HG03558 (cell line): ENCODE data around the gene ARPP21.
"Not testable (repeated sequence)": the region's sequence is repeated elsewhere in the genome, so short reads cannot be mapped to it uniquely, and the experiment has no call there.

Source experiments
- ATAC-seq: cut with Tn5 transposase; IDR thresholded peaks from one replicate; pipeline ENCODE4 v1.9.1; 2021; ENCODE audit warnings: moderate number of reproducible peaks; ENCODE audit not compliant: unreplicated experiment; ENCODE audit errors: extremely low read depth

The ARPP21 gene

DNA sequence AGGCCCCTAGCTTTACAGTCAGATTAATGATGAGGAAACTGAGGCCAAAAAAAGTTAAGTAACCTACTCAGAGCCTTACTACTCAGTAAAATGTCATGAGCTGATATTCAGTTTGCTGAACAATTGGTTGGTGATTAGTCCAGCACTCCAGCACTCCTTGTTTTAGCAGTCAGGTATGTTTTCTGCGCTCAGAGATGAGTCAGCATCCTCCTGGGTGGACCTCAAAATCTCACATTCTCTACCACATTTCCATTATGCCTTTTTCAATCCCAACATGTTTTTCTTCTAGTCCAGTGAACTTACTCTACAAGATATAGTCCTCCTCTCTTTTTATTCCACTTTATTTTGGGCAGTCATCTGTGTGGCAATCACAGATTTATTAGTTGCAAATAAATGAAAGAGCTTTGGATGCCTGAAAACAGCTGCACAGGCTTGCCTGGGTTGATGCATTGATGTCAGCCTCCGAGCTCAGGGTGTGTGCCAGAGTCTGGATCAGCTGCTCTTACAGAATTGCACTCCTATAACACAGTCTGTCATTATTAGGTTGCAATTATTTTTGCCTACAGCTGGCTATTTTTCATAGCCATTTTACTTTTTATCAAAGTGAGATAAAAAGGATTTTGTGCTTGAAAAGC is 133.2 kb downstream of the ARPP21 start:
- ATAC-seq = no peak

DNA sequence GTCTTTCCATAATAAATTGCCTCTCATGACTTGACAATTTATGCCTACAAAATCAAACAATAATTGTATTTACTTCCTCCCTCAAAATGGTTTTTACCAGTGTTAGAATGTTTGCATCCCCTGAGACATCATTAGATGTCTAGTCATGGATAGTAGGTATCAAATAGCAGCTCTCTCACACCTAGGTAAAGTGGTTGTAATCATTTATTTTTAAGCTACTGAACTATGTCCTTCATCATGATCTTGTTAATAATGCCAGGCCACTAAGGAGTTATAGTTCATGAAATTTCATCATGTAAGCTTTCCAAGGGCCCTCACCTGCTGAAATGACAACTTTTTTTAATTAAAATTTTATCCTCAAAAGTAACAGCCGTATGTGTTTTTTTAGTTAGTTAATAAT is 134.1 kb downstream of the ARPP21 start:
- ATAC-seq = no peak

DNA sequence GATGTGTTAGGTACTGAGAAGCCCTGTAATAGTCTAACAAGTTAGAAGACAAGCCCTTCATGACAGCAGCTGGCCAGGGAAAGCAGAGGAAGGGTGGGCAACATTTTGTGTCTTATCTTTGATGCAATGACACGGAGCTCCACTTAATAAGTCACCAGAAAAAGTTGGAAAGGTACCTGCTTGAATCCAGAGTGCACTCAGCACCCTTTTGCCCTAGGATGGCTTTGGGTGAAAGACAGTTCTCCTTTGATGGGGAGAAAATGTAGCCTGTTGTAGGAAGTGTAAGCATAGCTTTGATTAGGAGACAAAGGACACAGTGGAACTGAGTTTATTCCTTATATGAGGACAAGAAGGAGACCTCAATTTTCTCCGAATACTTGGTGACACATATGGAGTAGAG is 137.0 kb downstream of the ARPP21 start:
- ATAC-seq = no peak

DNA sequence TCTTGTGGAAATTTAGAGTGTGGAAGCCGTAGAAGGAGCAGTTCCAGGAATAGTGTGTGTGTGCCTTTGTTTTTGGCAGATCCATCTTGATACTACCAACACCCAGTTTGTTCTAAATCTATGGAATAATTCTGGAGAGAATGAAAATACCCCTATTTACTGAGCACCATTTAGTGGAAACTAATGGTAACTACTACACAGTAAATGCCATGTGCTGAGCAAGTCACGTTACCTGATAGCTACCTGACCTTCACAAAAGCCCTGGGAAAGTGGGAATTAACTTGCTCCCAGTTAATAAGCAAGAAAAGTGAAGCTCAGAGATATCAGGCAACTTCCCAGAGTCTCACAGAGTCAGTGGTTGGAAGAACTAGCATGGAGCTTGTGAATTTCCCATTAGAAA is 137.7 kb downstream of the ARPP21 start:
- no peak for ATAC-seq

DNA sequence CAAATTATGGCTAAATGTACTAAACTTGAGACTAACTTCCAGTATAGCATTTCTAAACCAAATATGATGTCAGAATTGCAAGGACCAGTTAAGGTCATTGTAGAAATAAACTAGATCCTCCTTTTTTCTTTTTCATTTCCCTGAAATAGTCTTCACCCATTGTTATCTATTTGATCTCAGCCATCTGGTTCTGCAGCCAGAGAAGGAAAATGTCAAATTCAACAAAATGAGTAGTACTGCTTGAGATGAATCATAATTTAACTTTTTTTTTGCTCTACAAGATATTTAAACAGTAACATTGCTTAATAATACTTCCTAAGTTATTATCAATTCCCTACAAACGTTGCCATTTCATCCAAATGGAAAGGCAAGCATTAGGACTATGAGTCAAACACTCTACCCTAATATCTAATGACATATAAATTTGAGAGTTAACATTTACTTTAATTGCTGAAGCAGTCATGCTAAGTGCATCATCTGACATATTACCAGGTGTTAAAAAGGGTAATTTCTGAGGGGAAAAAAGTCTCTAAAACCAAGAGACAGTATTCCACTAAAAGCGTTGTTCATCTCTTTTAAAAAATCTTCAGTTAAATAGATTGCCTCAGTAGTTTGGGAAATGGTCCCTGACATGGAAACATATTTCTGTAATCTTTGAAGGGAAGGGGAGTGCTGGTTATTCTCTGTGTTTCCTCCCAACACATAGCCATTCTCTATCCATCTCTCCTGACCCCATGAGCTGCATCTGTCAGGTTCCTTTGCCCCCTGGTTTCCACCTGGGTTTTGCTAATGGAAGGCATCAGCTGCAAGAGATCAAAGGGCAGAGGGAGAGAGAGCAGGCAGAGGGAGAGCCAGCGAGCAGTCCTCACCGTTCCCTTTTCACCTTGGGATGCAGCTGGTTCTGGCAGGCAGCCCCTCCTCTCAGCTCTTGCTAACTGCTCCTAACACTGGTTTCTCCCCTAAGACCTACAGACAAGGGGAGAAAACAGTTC is 138.5 kb downstream of the ARPP21 start:
- ATAC-seq = no peak

DNA sequence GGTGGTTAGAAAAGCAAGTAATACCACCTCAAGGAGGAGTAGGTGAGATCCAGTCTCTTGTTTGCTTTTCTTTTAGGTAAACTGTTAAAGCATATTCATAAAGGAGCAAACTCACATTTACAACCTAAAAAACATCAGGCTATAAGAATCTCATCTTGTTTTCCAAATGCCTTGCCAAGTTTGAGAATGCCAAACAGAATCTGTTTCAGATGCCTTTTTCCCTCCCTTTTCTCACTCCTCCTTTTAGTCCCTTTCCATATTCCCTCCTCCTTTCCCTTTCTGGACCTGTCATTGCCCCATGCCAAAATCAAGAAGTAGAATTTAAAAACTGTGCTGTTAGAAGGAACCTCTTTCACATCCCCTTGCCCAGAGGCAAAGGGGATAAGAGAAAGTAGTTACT is 140.3 kb downstream of the ARPP21 start:
- ATAC-seq = no peak

DNA sequence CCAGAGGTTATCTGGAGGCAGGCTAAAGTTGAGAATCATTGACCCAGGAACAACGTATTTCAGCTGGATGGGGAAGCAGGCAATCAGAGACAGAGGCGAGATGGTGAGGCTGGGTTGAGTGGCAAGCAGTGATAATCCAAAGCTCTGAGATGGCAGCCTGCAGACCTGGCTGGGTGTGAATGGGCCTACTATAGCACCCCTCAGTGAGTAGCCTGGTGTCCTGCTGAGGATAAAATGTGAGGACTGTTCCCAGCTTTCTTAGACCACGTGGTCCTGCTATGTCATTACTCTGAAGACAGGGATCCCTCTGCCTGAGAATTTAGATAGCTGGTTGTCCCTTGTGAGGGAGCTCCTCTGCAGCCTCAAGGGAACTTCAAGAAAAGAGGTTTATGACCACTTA is 141.5 kb downstream of the ARPP21 start:
- ATAC-seq = no peak

DNA sequence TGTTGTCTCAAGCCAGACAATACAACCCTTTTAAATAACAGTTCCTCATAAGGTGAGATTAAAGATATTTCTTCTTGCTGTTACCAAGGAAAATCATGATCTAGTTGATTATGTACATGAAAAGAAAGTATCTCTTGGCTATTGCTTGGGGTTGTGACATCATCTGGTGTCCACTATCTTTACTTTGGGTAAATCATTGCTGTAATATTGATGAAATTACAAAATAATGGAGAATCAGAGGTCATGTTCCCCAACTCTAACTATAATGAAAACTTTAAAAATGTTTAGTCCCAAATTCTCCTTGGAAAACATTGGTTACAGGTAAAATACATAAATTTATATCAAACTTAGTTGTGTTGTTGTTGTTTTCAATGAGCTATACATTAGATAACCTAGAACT is 142.2 kb downstream of the ARPP21 start:
- no peak for ATAC-seq

DNA sequence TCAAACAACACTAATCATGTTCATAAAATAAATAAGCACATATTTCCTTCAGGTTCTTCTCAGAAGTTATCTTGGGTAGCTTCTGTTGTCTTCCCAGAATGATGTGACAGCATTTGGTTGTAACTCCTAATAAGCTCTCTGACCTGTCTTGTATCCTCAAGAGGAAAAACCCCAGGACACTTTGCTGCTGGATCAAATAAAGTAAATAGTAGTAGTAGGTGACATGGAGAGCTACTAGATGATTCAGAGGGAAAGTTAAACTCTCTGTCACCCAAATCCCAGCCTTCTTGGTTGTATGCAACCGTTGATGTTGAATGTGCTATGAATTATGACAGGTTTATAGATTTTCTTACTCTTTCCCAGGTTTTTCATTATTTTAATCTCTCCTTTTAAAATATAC is 143.0 kb downstream of the ARPP21 start:
- no peak for ATAC-seq

DNA sequence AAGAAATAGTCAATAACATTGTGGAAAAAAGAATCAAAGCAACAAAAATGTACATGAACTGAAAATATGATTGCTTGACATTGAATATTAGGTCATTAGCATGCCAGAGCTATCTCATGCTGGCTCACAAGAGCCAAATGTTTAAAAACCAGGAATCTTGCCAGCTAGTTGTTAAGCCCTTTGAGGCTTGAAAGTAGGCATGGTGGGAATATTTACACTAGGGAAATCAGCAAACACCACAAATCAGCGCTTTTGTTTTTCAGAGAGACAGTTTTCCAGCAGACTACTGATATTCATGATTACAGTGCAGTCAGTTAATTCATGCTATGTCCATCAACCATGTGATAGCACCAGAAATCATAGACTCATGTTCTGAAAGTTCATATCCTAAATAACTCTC is 144.8 kb downstream of the ARPP21 start:
- ATAC-seq = no peak

DNA sequence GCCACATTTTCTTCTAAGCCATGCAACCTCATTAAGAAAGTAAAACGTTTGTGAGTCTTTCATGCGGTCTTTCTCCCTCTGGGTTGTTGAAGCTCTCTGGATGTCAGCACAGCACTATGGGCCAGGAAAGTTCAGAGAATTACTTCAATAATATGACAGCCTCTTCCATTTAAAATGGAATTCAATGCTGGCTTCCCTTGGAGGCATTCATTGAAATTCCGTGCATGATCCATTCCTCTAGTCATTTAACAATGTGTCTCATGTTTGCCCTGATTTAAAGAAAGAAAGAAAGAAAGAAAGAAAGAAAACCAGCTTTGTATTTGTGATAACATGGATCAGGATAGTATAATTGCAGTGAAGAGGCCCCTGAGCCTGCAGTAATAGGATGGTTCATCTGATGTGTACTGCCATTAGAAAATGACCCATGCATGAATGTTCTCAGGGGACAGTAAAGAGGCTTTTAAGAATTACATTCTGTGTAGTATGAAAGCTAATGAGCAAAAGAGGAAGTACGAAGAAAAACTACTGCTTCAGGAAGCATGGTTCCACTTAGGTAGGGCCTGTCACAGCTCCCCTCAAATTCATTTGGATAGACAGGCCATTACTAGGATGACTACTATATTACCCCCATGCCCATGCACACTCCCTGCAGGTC is 146.0 kb downstream of the ARPP21 start:
- no peak for ATAC-seq

DNA sequence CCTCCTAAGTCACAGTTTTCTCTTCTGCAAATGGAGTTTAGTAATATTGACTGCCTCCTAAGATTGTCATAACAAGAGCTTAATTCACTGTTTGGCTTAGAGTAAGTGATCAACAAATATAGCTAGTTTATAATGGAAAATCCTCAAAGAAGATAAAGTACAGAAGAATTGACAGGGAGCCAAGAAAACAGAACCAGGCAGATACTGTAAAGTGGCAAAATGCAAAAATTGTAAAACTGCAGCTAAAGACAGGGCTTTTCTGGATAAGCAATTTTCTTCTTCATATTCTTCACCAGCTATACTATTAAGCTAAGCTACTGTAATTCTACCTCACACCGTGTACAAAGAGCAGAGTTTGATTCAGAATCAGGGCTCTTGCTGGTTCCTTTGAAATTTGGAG is 148.6 kb downstream of the ARPP21 start:
- ATAC-seq = no peak

DNA sequence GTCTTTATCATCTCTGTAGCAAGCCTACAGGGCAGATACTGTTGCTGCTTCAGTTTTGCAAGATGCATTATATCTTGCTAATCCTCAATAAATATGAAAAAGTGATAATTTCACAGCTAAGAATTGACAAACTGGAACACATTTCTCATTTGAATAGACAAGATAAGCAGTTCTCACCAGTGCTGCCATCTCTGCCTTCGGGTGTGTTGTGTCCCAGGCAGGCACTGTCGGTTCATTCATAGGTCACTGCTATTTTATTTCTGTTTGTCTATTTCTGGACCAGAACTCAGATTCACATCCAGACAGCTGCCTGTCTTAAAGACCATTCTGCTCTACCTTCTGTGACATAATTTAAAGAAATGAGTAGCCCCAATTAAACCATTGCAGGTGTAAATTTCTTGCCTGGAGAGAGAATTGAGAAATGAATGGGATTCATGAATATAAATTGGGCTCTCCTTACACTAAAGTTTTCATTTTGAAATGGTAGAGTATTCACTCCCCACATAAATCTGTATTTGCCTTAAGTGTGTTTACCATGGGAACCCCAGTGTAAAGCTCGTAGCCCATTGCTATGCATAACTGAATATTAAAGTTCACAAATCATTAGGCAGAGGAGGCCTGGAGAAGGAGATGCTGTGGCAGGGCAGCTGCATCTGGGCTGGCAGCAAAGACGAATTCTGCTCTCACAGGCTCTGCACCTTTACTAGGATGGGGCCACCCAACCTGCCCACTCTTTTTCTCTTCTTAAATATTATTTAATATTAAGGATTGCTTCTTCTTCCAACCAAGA is 149.9 kb downstream of the ARPP21 start:
- ATAC-seq = no peak

DNA sequence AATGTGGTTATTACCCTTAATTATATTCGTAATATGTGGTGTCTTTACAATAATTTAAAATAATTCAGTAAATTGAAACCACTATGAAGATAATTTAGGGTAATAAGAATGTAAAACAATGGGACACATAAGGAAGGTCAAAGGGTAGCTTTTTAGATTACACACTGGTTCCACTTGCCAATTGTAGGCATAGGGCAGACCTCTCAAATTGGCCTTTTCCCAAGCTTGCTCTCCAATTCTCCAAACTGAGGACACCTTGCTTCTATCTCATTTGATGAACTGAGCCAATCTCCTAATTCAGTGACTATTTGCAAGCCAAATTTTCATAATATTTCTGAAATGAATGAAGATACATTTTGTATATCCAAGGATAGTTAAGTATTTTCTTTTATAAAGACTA is 151.4 kb downstream of the ARPP21 start:
- no peak for ATAC-seq

DNA sequence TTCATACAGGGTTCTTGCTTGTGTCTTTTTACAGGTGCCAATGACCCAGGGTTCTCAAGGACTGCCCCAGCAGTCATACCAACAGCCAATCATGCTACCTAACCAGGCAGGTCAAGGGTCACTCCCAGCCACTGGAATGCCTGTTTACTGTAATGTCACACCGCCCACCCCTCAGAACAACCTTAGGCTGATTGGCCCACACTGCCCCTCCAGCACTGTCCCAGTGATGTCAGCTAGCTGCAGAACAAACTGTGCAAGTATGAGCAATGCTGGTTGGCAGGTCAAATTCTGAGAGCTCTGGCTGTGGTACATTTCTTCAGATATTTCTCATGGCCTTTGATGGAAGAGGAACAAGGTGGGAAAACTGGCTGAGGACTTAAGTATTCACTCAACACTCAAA is 154.3 kb downstream of the ARPP21 start:
- ATAC-seq = no peak

DNA sequence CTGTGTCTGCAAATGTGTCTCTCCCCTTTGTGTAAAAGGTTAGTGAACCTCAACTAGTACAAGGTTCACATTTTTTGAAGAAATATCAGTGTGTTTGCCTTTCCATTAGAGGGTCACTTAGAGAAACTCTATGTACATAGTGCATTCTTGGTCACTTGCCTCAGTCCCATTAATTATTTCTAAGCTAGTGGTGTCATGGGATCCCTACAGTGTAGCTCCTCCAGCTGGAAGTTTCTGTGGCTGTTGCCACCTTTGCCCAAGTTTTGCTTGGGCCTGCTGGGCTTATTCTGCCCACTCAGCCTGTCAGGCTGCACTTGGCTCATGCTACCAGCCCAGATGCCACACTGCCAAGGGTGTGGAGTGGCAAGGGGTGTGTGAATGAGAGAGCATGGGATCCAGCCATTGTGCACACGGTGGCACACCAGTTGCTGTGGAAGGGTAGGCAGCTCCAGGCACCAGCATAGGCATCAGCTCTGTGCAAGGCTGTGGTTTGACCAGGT is 161.7 kb downstream of the ARPP21 start:
- no peak for ATAC-seq

DNA sequence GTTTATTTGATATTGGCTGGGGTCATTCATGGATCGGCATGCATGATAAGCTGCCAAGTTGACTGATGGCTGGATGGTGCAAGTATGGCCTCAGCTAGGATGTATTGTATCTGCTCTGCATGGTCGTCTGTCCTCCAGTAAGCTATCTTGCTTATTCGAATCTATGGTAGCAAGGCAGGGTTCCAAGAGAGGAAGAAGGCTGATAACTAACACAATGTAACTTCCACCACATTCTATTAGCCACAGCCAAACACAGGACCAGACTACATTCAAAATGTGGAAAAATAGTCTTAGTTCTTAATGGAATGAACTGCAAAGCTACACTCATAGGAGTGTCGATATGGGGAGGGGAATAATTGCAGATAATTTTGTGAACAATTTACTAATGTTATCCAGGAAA is 175.2 kb downstream of the ARPP21 start:
- no peak for ATAC-seq

DNA sequence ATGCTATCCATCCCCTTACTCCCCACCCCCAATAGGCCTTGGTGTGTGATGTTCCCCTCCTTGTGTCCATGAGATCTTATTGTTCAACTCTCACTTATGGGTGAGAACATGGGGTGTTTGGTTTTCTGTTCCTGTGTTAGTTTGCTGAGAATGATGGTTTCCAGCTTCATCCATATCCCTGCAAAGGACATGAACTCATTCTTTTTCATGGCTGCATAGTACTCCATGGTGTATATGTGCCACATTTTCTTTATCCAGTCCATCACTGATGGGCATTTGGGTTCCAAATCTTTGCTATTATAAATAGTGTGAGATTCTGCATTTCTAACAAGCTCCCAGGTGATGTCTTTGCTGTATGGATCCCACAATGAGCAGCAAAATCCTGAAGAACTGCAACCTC is 176.5 kb downstream of the ARPP21 start:
- not testable (repeated sequence) for ATAC-seq

DNA sequence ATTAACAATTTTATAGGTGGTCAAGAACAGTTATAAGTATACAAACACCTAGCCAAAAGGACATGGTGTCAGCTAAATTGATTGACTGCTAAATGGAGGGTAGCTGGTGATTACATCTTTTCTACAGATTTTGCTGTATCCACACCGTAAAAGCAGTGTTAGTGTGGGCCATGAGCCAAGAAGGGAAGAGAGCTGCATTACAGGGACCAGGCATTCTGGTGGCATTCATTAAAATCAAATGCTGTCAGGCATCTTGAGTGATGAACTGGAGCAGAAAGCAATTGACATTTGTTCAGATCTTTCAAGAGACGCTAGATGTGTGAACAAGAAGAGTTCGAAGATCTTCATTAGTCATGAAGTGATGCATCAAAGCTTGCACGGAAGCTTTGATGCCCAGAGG is 177.9 kb downstream of the ARPP21 start:
- no peak for ATAC-seq

DNA sequence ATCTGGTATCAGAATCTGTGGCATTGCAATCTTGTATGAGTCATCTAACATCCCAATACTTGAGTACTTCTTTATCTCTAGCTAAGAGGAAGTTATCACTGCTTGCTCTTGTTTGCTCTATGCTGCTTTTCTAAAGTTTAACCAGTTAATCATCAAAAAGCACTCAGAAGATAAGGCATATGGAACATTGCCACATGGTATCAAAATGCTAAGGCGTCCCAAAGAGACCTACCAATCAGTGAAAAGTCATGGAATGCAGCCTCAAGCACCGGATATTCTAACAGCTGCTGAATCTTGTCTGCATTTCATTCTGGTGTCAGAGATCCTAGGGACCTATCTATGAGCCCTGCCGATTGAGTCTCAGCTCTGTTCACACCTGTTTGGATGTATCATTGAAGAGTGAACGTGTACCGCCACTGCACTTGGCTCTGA is 192.8 kb downstream of the ARPP21 start:
- ATAC-seq = no peak
